ENCODE data around the gene ITLN1. TPM values are rescaled to one million over a fixed set of nuclear protein-coding genes. Genes with fewer than 3 reads are reported as not detected.

ITLN1 gene
- total RNA-seq, 2 donors from 2014 or later = not detected

GRCh38 chr1:160837558-160838205, 47.3 kb downstream of the ITLN1 start:
- H3K9me3 ChIP-seq (ENCODE audit: control insufficient read depth, low read length, poor library complexity, severe bottlenecking) = no peaks in the 10 kb centered on the region
- DNase-seq = peak; percentile 63 to 72 (median 69)
- peak overlapping the region; percentile 82 for H3K27ac Mint-ChIP-seq
- peak overlapping the region; percentile 74 for H3K4me3 Mint-ChIP-seq
- peaks cover 53% of the 10 kb centered on the region for H3K4me1 Mint-ChIP-seq
- H3K27me3 Mint-ChIP-seq = no peaks in the 10 kb centered on the region
- no peaks in the 10 kb centered on the region for H3K36me3 Mint-ChIP-seq (ENCODE audit: low read depth)
- peak; percentile 98 for ATAC-seq

- Mint-ChIP-seq H3K36me3 (ENCODE audit: low read depth) (no peaks in the 10 kb centered on the region), H3K27me3 (no peaks in the 10 kb centered on the region), H3K4me1 (peaks cover 53% of the 10 kb centered on the region), H3K27ac (peak overlapping the region; percentile 93), H3K4me3 (peak overlapping the region; percentile 72)
- DNase-seq (no peak), ATAC-seq (no peak)
- H3K9me3 ChIP-seq (ENCODE audit: control insufficient read depth, low read length, poor library complexity, severe bottlenecking) = no peaks in the 10 kb centered on the region
These were observed 47.9 kb downstream of the ITLN1 start for GRCh38 chr1:160836981-160837557.

GRCh38 chr1:160836561-160836960, 48.4 kb downstream of the ITLN1 start:
- ATAC-seq (no peak), DNase-seq (no peak)
- Mint-ChIP-seq H3K4me3 (peak overlapping the region; percentile 72), H3K27ac (peak overlapping the region; percentile 93), H3K36me3 (ENCODE audit: low read depth) (no peaks in the 10 kb centered on the region), H3K4me1 (peaks cover 50% of the 10 kb centered on the region), H3K27me3 (no peaks in the 10 kb centered on the region)
- H3K9me3 ChIP-seq (ENCODE audit: control insufficient read depth, low read length, poor library complexity, severe bottlenecking) = no peaks in the 10 kb centered on the region

GRCh38 chr1:160835751-160836150, 49.2 kb downstream of the ITLN1 start:
- H3K9me3 ChIP-seq (ENCODE audit: control insufficient read depth, low read length, poor library complexity, severe bottlenecking) = no peaks in the 10 kb centered on the region
- H3K27ac Mint-ChIP-seq = peak overlapping the region; percentile 93
- H3K36me3 Mint-ChIP-seq (ENCODE audit: low read depth) = no peaks in the 10 kb centered on the region
- ATAC-seq (no peak), DNase-seq (no peak)
- peak overlapping the region; percentile 71 for H3K4me3 Mint-ChIP-seq
- no peaks in the 10 kb centered on the region for H3K27me3 Mint-ChIP-seq
- H3K4me1 Mint-ChIP-seq = peaks cover 52% of the 10 kb centered on the region

- no peak overlapping the region for H3K4me3 Mint-ChIP-seq
- H3K36me3 Mint-ChIP-seq (ENCODE audit: low read depth) = no peaks in the 10 kb centered on the region
- DNase-seq = peak in 1 of 3 donors; percentile 45
- peaks cover 56% of the 10 kb centered on the region for H3K4me1 Mint-ChIP-seq
- H3K9me3 ChIP-seq (ENCODE audit: control insufficient read depth, low read length, poor library complexity, severe bottlenecking) = no peaks in the 10 kb centered on the region
- H3K27ac Mint-ChIP-seq = peak overlapping the region; percentile 93
- H3K27me3 Mint-ChIP-seq = no peaks in the 10 kb centered on the region
- no peak for ATAC-seq
These were observed 49.9 kb downstream of the ITLN1 start for GRCh38 chr1:160834945-160835565.

- Mint-ChIP-seq H3K27ac (peak overlapping the region; percentile 90), H3K4me3 (no peak overlapping the region), H3K27me3 (no peaks in the 10 kb centered on the region), H3K4me1 (peaks cover 30% of the 10 kb centered on the region), H3K36me3 (ENCODE audit: low read depth) (peaks cover 5% of the 10 kb centered on the region)
- no peaks in the 10 kb centered on the region for H3K9me3 ChIP-seq (ENCODE audit: control insufficient read depth, low read length, poor library complexity, severe bottlenecking)
- peak; percentile 78 for ATAC-seq
- peak; percentile 51 to 71 (median 52) for DNase-seq
These were observed 54.4 kb downstream of the ITLN1 start for GRCh38 chr1:160830321-160831153.

- ATAC-seq (no peak), DNase-seq (no peak)
- H3K4me1 Mint-ChIP-seq = peaks cover 25% of the 10 kb centered on the region
These were observed 55.2 kb downstream of the ITLN1 start for GRCh38 chr1:160829766-160830165.

GRCh38 chr1:160827418-160827817, 57.6 kb downstream of the ITLN1 start:
- H3K4me1 Mint-ChIP-seq = peaks cover 16% of the 10 kb centered on the region
- ATAC-seq (no peak), DNase-seq (no peak)
- H3K27ac Mint-ChIP-seq = peak overlapping the region; percentile 75
- no peaks in the 10 kb centered on the region for H3K9me3 ChIP-seq (ENCODE audit: control insufficient read depth, low read length, poor library complexity, severe bottlenecking)
- H3K4me3 Mint-ChIP-seq = no peak overlapping the region
- no peaks in the 10 kb centered on the region for H3K27me3 Mint-ChIP-seq
- peaks cover 5% of the 10 kb centered on the region for H3K36me3 Mint-ChIP-seq (ENCODE audit: low read depth)

More at GRCh38 chr1:160829766-160830165, 55.2 kb downstream of the ITLN1 start:
- H3K27me3 Mint-ChIP-seq = no peaks in the 10 kb centered on the region
- H3K9me3 ChIP-seq (ENCODE audit: control insufficient read depth, low read length, poor library complexity, severe bottlenecking) = no peaks in the 10 kb centered on the region
- peak overlapping the region; percentile 51 for H3K27ac Mint-ChIP-seq
- H3K36me3 Mint-ChIP-seq (ENCODE audit: low read depth) = peaks cover 5% of the 10 kb centered on the region
- no peak overlapping the region for H3K4me3 Mint-ChIP-seq

- Mint-ChIP-seq H3K4me3 (no peak overlapping the region), H3K36me3 (ENCODE audit: low read depth) (peaks cover 5% of the 10 kb centered on the region), H3K27me3 (no peaks in the 10 kb centered on the region), H3K27ac (no peak overlapping the region), H3K4me1 (peaks cover 16% of the 10 kb centered on the region)
- DNase-seq (no peak), ATAC-seq (no peak)
- no peaks in the 10 kb centered on the region for H3K9me3 ChIP-seq (ENCODE audit: control insufficient read depth, low read length, poor library complexity, severe bottlenecking)
These were observed 58.4 kb downstream of the ITLN1 start for GRCh38 chr1:160826546-160826945.

Other genes starting within 250 kb of the ITLN1 start
- gene SLAMF1, start 238.1 kb downstream of the ITLN1 start, total RNA-seq = 10 to 100 TPM; 67.8 to 70.6 TPM
- gene CD48, start 173.4 kb downstream of the ITLN1 start, total RNA-seq = 100 to 1,000 TPM; 386 to 387 TPM
- gene SLAMF7, start 145.9 kb downstream of the ITLN1 start, total RNA-seq = 1 to 10 TPM; 3.1 to 3.9 TPM
- gene LY9, start 89.0 kb downstream of the ITLN1 start, total RNA-seq = 100 to 1,000 TPM in 1 of 2 donors, 10 to 100 TPM in 1; 96.6 to 124 TPM
- 1 to 10 TPM in 1 of 2 donors, under 1 TPM in 1; 0.73 to 1.4 TPM for gene CD244, start 22.3 kb downstream of the ITLN1 start, total RNA-seq
- gene ITLN2, start 69.6 kb upstream of the ITLN1 start, total RNA-seq = not detected
- gene F11R, start 136.0 kb upstream of the ITLN1 start, total RNA-seq = 10 to 100 TPM; 13.5 to 23.6 TPM
- gene TSTD1, start 153.8 kb upstream of the ITLN1 start, total RNA-seq = 10 to 100 TPM; 45.5 to 45.7 TPM
- gene USF1, start 160.8 kb upstream of the ITLN1 start, total RNA-seq = 10 to 100 TPM; 80.6 to 85.4 TPM
- 100 to 1,000 TPM; 156 to 189 TPM for gene ARHGAP30, start 184.7 kb upstream of the ITLN1 start, total RNA-seq
- not detected for gene NECTIN4, start 204.4 kb upstream of the ITLN1 start, total RNA-seq
- under 1 TPM in 1 of 2 donors, not detected in 1; 0.57 TPM for gene KLHDC9, start 213.2 kb upstream of the ITLN1 start, total RNA-seq
- gene PFDN2, start 232.9 kb upstream of the ITLN1 start, total RNA-seq = 10 to 100 TPM; 34.5 to 37.1 TPM
- gene NIT1, start 232.9 kb upstream of the ITLN1 start, total RNA-seq = 10 to 100 TPM; 16.0 to 19.3 TPM
- gene DEDD, start 247.5 kb upstream of the ITLN1 start, total RNA-seq = 10 to 100 TPM; 32.9 to 40.0 TPM

All from T-helper 17 cell (primary cell).